ENCODE data around the gene L3HYPDH.

Gene L3HYPDH

GRCh38 chr14:59435987-59436386, 48.2 kb downstream of the L3HYPDH start:
- in situ Hi-C loops (cut with MboI; ENCODE audit: low pct_unique_long_range_greater_than_20kb, low sequenced_read_pairs, unreplicated experiment): loop anchor here (25.0 kb wide), 1 partner anchor 949 kb away; no protein-coding TSS in a partner anchor
- no peak for TF ChIP-seq CTCF (IDR thresholded peaks at IDR 0.05; ENCODE audit: extremely low read depth, insufficient read depth, missing control alignments)
- DNase-seq (ENCODE audit: low spot score): no peak

- no peak for TF ChIP-seq CTCF (IDR thresholded peaks at IDR 0.05; ENCODE audit: extremely low read depth, insufficient read depth, missing control alignments)
- in situ Hi-C loops (cut with MboI; ENCODE audit: low pct_unique_long_range_greater_than_20kb, low sequenced_read_pairs, unreplicated experiment): loop anchor here (25.0 kb wide), 1 partner anchor 948 kb away; no protein-coding TSS in a partner anchor
Measured at GRCh38 chr14:59435101-59435500, 49.1 kb downstream of the L3HYPDH start.

GRCh38 chr14:59429790-59430189, 54.4 kb downstream of the L3HYPDH start:
- in situ Hi-C loops (cut with MboI; ENCODE audit: low pct_unique_long_range_greater_than_20kb, low sequenced_read_pairs, unreplicated experiment): loop anchor here (25.0 kb wide), 1 partner anchor 942 kb away; no protein-coding TSS in a partner anchor
- no peak for TF ChIP-seq CTCF (IDR thresholded peaks at IDR 0.05; ENCODE audit: extremely low read depth, insufficient read depth, missing control alignments)
- DNase-seq (ENCODE audit: low spot score): no peak

More at GRCh38 chr14:59435101-59435500, 49.1 kb downstream of the L3HYPDH start:
- DNase-seq (ENCODE audit: low spot score): no peak

- no peak for DNase-seq (ENCODE audit: low spot score)
- no peak for TF ChIP-seq CTCF (IDR thresholded peaks at IDR 0.05; ENCODE audit: extremely low read depth, insufficient read depth, missing control alignments)
- in situ Hi-C loops (cut with MboI; ENCODE audit: low pct_unique_long_range_greater_than_20kb, low sequenced_read_pairs, unreplicated experiment): loop anchor here (25.0 kb wide), 1 partner anchor 941 kb away; no protein-coding TSS in a partner anchor
Measured at GRCh38 chr14:59428581-59429012, 55.6 kb downstream of the L3HYPDH start.

- DNase-seq (ENCODE audit: low spot score): no peak
- TF ChIP-seq CTCF (IDR thresholded peaks at IDR 0.05; ENCODE audit: extremely low read depth, insufficient read depth, missing control alignments): no peak
- in situ Hi-C loops (cut with MboI; ENCODE audit: low pct_unique_long_range_greater_than_20kb, low sequenced_read_pairs, unreplicated experiment): loop anchor here (25.0 kb wide), 1 partner anchor 941 kb away; no protein-coding TSS in a partner anchor
Measured at GRCh38 chr14:59427653-59428580, 56.3 kb downstream of the L3HYPDH start.

- no peak for TF ChIP-seq CTCF (IDR thresholded peaks at IDR 0.05; ENCODE audit: extremely low read depth, insufficient read depth, missing control alignments)
- in situ Hi-C loops (cut with MboI; ENCODE audit: low pct_unique_long_range_greater_than_20kb, low sequenced_read_pairs, unreplicated experiment): loop anchor here (25.0 kb wide), 1 partner anchor 938 kb away; no protein-coding TSS in a partner anchor
- DNase-seq (ENCODE audit: low spot score): no peak
Measured at GRCh38 chr14:59425322-59425935, 58.8 kb downstream of the L3HYPDH start.
